ENCODE results near the gene VPS37C.
"Not testable (repeated sequence)": the region's sequence is repeated elsewhere in the genome, so short reads cannot be mapped to it uniquely, and the experiment has no call there.

DNA sequence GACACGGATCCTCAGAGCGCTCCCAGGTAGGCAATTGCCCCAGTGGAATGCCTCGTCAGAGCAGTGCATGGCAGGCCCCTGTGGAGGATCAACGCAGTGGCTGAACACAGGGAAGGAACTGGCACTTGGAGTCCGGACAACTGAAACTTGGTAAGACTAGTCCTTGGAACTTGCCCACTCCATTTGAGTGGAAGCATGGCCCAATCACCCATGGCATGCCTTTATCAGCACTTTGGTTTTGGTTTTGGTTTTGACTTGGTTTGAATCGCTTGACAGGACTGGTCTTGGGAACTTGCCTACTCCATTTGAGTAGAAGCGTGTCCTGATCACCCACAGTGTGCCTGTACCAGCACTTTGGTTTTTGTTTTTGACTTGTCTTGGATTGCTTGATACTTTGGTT is 67.1 kb downstream of the VPS37C start:
- TF ChIP-seq, protein P1, sequence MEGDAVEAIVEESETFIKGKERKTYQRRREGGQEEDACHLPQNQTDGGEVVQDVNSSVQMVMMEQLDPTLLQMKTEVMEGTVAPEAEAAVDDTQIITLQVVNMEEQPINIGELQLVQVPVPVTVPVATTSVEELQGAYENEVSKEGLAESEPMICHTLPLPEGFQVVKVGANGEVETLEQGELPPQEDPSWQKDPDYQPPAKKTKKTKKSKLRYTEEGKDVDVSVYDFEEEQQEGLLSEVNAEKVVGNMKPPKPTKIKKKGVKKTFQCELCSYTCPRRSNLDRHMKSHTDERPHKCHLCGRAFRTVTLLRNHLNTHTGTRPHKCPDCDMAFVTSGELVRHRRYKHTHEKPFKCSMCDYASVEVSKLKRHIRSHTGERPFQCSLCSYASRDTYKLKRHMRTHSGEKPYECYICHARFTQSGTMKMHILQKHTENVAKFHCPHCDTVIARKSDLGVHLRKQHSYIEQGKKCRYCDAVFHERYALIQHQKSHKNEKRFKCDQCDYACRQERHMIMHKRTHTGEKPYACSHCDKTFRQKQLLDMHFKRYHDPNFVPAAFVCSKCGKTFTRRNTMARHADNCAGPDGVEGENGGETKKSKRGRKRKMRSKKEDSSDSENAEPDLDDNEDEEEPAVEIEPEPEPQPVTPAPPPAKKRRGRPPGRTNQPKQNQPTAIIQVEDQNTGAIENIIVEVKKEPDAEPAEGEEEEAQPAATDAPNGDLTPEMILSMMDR (IDR thresholded peaks at IDR 0.05), result not testable (repeated sequence)
- not testable (repeated sequence) for TF ChIP-seq EZH2phosphoT487, EZH2 (IDR thresholded peaks at IDR 0.05)
